Inferior parietal cortex (tissue), 1 donor: Measurements from ENCODE around the gene DNAH9.
A peak's percentile ranks its signal among the peaks of the same experiment; 100 is the strongest.

Experiments used
- DNase-seq: peaks from one replicate; pipeline ENCODE4 v3.0.0-alpha.2; 2016; ENCODE audit errors: extremely low spot score

Gene DNAH9

DNA sequence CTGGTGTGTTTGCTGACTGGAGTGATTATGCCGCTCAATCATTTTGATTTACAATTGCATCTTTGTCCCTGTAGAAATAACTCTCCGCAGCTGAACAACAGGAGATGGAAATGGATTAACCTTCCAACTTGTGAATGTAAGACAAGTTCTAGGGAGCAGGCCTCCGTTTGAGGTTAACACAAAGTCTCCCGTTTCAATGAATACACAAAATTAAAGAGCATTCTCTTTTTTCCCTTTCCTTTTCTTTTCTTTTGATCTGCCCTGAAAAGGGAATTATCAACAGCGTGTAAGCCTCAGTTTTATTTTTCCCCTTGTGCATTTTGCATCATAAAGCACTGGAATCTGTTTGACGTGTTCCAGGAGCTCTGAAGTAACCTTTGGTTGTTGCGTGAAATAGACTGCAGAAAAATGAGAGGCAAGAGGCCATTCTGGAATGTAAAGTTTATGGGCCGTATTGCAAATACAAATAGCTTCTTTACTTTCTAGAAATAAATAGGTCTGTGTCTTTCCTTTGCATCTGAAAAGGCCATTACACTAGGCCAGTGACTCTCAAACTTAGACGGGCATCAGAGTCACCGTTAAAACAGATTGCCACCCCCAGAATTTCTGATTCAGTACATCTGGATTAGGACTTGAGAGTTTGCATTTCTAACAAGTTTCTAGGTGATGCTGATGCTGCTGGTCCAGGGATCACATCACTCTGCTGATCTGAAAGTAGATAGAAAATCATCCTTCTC, 234.3 kb downstream of the DNAH9 start:
- no peak for DNase-seq

DNA sequence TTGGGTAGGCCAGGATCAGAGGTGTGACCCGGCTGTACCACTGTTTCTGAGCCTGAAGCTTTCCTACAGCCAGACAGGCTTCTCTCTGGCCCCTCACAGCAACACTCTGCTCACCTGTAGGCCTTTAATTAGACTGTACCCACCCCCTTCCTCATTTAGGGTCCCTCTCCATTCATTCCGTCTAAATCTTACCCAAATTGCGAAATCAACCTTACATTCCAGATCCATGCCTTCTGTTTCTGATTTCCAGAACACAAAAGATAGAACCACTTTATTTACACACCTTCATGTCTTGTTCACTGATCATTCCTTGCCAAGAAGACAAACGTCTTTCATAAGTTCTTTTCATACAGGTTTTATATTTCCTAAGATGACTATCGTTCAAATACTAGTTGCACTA, 238.2 kb downstream of the DNAH9 start:
- no peak for DNase-seq

DNA sequence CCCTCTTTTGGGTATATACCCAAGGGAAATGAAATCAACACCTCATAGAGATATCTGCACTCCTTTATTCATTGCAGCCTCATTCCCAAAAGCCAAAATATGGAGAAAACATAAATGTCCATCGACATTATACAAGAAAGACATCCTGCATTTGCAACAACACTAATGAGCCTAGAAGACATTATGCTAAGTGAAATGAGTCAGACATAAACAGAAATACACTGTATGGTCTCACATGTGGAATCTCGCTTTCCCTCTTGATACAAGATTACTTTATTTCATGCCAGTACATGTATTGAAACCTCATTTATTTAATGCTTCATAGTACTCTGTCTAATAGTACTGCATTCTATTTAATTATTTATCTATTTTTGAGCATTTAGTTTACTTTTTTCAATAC, 241.8 kb downstream of the DNAH9 start:
- no peak for DNase-seq

DNA sequence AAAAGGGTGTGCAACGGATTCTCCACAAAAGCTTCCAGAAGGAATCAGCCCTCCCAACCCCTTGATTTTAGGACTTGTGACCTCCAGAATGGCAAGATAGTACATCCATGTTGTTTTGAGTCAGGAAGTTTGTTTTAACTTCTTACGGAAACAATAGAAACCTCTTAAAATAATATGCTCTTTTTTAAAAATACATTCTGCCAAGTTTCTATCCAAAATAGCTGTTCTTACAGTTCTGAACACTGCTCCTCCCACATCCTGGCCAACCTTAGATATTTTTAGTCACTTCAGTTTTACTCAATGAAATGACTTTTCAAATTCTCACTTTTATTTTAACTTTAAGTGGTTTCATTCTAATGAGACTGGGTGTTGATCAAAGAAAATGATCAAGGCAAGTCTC, 242.6 kb downstream of the DNAH9 start:
- peak; percentile 29 for DNase-seq

DNA sequence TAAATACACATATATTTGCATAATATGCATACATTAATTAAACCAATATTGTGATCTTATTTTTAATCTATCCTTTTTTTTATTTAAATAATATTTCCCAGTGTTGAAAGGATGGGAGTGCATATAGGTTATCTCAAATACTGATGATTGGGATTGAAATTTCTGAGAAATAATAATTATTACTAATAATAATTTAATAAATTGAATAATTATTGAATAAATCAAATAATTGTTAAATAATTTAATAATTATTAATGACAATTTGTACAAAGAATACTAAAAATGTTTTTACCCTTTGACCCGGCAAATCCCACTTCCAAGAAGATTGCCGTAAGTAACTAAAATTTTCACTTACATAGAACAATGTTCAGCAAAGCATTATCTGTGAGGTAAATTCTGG, 250.1 kb downstream of the DNAH9 start:
- no peak for DNase-seq

DNA sequence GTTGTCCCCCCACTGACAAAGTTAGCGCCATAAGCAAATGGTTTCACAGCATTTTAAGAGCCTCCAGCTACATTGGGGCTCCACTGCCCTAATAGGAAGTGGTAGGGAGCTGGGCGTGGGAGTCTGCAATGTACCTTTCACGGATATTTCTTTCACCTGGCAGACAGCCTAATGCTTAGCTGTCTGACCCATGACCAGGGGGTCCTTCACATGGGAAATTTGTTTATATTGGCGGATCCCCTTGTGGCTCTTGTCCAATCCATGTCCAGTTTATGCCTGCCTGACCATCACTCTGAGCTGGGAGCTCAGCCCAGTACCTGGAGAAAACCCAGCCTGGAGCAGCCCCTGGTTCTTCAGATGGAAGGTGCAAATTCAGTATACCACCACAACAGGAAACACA, 254.0 kb downstream of the DNAH9 start:
- no peak for DNase-seq

DNA sequence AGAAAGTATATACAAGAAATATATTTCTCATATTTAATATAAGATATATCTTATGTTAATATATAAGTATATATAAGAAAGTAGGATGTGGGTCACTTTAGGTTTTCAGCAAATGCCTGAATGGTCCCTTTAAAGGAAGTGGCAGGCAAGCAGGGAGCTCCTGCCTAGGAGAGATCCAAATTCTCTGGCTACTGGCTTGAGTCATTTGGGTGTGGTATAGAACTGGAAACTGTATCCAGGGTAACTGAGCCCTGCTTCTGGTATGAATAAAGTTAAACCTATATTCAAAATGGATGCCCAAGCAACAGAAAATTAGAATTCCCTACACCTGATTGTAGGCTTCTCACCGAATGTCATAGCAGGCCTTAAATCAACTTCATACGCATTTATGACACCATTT, 254.6 kb downstream of the DNAH9 start:
- no peak for DNase-seq

DNA sequence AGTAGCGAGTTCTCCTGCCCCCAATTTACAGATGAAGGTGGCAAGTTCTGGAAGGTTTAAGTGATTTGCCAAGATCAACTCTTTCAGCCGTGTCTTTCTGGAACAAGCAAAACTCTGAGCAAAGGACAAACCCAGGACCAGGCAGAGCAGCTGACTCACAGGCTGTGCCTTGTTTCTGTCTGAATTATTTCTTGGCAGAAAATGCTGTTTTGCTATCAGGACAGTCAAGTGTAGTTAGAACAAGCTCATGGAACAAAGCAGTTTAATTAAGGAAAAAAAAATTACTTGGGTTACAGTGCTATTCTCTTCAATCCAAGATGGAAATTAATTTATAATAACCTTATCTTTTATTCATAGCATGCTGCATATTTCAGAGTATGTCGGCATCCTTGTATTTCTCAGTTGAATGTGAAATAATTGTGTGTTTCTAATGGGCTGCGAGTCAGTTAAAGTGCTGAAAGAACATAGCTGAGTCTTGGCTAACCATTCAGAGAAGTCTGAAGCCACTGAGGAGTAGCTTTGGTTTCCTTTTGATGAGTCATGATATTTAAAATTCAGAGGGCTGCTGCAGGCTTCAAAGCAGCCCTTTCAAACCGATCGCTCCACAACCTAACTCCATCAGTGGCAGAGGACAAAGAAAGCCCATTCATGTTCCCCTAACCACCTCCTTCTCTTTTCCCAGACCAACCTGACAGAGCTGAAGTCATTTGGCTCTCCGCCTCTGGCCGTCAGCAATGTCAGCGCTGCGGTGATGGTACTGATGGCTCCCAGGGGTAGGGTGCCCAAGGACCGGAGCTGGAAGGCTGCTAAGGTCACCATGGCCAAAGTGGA, 255.3 kb downstream of the DNAH9 start:
- DNase-seq, result peak; percentile 55

DNA sequence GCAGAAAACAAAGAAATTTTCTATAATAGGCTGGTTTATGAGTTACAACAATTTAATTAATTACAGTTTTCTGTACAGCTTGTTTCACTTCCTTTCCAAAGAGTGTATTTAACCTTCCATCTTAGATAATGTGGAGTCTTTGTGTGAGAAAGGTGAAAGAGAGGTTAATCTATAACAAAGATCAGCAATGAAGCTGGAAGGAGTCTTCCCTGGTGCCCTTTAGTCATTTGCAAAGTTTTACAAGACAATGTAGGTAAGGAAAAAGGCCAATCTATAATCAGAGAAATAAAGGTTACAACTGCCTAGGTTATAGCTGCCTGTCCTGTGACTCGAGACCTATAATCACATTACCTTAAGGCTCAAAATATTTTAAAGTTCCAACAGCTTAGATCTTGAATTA, 257.0 kb downstream of the DNAH9 start:
- DNase-seq, result no peak

DNA sequence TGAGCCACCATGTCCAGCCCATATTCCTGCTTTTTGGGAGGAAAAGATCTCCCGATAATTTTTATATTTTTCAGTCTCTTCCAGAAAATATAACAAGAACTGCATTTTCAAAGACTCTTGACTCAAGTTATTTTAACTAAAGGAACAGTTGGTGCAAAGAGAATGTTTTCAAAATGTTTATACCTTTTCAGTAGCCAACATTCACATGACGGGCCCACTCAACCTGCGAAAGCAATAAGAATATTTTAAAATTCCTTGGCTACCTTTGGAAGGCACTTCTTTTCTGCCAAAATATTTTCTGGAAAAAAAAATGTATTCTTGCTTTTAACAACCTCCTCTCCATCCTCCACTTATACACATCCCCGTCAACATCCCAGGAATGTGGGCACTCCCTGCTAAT, 258.7 kb downstream of the DNAH9 start:
- DNase-seq, result no peak

DNA sequence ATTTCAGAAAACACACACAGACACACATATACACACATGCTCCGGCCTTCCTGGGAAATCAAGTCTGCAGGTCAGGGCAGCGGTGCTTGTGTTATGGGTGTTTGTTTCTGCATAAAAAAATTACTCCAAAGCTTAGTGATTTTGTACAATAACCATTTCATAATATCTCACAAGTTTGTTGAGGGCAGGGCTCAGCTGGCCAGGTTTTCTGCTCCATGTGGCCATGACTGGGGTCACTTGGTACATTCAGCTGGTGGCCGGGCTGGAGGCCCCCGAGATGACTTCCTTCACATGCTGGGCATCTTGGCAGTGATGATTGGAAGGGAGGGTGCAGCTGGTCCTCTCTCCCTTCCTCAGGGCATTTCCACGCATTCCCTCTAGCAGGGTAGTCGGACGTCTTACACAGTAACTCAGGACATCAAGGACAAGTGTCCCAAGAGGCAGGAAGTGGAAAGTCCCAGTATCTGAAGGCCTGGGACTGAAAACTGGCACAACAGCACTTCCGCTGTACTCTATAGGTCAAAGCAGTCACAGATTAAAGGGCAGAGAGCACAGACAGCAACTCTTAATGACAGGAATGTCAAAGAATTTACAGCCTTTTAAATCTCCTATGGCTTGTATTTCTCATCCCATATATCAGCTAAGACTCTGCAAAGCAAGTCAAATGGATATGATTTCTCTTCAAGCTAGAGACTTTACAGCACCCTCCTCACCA, 271.6 kb downstream of the DNAH9 start:
- no peak for DNase-seq

DNA sequence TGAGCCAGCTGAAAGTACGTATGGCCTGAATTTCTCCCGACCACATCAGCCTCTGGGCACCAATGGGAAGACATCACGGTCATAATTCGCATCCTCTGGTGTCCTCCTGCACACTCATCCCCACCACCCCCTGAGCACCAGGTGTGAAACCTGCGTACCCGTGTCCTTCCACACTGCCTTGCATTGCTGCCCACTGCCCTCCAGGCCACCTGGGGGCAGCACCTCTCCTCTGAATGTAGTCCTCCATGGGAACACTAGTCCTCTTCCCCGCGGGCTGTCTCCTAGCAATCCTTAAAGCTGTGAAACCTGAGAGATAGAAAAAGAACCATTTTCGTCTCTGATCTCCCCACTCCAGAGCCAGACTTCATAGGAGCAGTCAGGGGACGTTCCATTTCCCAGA, 273.5 kb downstream of the DNAH9 start:
- DNase-seq, result no peak

DNA sequence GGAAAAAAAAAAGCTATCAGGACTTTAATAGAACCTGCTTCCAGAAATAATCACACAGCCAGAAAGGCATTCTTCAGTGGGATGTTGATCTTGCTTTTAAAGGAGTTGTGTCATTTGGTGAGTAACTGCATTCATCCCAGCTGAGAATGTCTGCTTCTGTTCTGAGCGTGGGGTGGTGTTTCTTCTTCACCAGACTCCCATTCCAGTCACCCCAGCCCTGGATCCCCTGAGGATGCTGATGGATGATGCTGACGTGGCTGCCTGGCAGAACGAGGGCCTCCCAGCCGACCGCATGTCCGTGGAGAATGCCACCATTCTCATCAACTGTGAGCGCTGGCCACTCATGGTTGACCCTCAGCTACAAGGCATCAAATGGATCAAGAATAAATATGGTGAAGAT, 276.5 kb downstream of the DNAH9 start:
- DNase-seq, result no peak

DNA sequence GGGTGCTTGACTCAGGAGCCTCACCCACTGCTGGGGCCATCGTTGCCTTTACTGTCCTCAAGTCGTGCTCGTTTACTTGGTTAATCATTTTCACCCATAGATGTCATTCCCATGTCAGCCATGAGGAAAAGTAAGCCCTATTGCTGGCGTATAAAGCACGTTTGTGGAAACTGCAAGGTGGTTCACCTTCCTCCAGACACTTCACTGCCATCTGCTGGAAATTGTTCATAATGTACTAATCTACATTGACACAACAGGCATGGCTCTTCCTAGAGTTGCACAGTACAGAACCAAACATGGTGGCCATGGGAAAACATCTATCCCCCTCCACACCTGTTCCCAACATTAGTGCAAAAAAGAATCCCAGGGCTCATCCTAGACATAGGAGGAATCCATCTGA, 282.4 kb downstream of the DNAH9 start:
- DNase-seq, result peak; percentile 69

DNA sequence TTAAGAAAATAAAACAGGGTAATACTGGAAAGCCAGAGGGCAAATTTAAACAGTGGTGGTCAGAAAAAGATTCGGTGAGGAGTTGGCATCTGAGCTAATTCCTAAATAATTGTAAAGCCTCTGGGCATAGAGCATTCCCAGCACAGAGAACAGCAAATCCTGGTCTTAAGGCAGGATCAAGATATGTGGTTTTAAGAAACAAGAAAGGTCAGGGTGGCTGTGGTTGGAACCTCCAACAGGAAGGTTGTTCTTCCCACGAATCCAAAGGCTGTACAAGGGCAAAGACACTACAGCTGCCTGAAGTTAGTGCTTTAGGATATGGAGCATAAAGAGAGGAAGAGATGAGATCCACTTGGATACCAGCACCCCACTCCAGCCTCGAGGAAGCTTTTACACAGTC, 284.4 kb downstream of the DNAH9 start:
- no peak for DNase-seq

DNA sequence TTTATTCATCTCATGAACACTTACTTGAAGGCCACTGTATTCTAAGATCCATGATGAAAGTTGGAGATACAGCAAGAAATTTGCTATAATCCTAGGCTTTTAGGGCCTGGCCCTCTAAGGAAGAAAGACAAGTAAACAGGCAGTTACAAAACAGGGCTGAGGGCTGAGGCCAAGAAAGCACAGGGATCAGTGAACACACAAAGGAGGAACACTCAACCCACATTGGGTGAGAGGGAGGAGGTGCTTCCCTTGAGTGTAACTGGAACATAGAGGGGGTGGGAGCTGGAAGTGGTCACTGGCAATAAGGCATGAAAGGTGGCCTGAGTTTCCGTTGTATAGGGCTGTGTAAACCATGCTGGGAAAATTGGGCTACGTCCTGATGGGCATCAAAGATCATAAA, 286.8 kb downstream of the DNAH9 start:
- no peak for DNase-seq

DNA sequence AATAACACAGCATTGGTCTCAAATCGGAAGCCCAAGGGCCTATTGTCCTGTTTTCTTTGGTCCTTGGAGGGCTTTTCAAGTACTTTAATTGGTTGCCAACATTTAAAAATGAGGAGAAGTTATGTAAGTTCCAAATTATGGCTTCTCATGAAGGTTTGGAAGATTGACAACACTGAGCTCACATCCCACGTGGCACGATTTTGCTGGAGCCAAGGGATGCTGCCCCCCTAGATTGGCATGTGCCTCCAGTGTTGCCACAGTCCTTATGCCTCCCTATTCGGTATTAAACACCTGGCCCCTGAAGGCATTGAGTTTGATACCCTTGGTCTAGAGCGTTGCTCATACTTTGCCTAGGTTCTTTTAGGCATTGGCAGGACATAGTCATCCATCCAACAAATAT, 291.0 kb downstream of the DNAH9 start:
- DNase-seq, result no peak

DNA sequence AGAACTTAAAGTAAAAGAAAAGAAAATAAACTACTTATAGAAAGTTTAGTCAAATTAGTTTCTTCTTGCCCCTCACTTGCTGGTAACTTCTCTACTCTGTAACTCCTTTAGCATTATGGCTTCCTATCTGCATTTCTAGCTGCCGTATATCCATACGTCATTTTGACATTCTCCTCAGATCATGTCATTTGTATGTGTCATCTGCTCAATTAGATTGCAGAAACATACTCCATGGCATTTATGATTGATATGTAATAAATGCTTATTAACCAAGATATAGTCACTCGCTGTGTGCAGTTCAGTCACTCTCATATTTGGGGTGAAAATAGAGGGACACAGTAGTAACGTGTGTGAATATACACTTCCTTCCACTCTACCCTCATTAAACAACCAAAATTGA, 295.6 kb downstream of the DNAH9 start:
- DNase-seq, result no peak

DNA sequence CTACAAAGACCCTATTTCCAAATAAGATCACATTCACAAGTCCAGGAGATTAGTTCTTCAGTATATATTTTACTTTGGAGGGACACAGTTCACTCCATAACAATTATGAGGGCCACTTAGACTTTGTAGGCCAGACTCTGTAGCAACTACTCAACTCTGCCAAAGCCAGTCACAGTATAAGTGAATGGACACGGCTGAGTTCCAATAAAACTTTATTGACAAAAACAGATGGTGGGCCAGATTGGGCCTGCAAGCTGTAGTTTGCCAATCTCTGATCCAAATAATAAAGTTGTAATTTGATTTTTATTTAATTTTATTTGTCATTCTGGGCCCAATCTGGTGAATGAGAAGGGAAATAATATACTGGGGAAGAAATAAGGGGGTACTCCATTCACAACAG, 297.9 kb downstream of the DNAH9 start:
- no peak for DNase-seq

DNA sequence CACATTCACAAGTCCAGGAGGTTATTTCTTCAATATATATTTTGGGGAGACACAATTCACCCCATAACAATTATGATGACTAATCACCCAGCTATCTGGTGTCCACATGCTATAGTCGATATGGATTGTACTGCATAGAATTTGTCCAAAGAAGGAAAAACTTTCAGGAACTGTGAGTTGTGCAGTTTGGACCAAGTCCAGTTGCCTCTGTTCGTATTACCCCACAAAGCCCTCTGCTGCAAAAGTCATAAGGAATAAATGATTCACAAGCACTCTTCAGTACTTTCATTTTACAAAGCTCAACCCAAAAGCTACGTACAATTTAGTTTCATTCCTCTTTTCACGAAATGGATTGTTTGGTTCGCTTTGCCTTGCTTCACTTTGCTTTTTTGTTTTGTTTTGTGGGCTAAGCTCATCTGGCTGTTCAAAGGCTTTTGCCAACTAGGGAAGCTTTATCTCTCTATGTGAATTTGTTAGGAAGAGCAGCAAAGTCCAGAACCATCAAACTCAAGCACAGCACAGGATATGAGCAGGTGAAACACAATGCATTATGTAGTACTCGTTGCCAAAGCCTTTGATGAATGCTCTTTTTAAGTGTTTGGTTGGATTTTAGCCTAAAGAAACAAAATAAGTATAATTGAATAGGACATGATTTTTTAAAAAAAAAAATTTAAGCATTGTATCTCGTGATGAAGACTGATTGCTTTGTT, 300.4 kb downstream of the DNAH9 start:
- DNase-seq, result no peak

DNA sequence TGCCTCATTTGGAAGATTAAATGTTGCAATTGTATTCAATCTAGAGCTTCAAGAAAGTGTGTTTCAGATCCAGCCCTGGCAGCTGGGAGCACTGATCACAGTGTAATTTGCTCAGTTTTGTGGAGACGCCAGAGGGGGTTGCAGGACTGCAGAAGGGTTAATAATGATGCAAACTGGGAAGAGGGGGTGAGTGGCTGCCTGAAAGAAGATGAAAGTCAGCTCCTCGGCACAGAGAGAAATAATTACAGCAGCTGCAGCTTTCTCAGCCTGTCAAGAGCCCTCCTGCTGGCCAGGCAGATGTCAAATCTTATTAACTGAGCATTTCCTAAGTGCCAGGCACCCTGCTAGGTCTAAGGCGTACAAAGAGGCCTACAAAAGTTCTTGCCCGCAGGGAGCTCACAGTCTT, 301.3 kb downstream of the DNAH9 start:
- no peak for DNase-seq

DNA sequence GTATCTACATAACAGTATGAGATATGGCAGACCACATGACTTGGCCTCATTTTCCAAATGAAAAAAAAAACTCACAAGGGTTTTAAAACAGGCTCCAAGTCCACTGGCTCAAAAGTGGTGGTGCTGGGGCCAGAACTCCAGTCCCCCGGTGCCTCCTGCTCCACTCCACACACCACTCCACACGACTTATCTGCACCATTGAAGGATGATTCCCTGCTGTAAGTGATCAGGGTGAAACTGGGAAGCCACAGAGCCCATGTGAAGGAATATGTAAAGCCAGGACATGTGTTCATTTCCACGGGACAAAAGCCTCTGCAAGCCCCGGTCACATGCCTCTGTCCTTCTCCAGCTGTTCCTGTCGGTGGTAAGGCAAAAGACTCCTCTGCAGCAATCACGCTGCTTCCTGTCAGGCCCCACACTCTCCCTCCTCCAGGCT, 301.8 kb downstream of the DNAH9 start:
- DNase-seq, result no peak
